Fibroblast of mammary gland (primary cell): ENCODE data around the gene MYRF.

ENCODE experiments used
- DNase-seq: peaks from one replicate; pipeline ENCODE4 v3.0.0-alpha.2; 2010; ENCODE audit warnings: low read depth
- H3K4me3 ChIP-seq: 2 replicates; pipeline ENCODE4 v1.5.1; 2011; ENCODE audit warnings: low read depth, mild to moderate bottlenecking, low read length, moderate library complexity; ENCODE audit not compliant: control insufficient read depth
- CTCF ChIP-seq: conservative IDR thresholded peaks from 2 replicates; pipeline ENCODE4 v1.5.1; 2011; ENCODE audit warnings: low read depth, low read length, inconsistent platforms; ENCODE audit not compliant: control insufficient read depth, insufficient read depth

Gene MYRF

GRCh38 chr11:61727401-61727811 lies 25.0 kb upstream of the MYRF start:
- TF ChIP-seq CTCF = no peak
- DNase-seq = no peak
- no peak overlapping the region for H3K4me3 ChIP-seq

GRCh38 chr11:61728066-61728939 lies 24.1 kb upstream of the MYRF start:
- DNase-seq = no peak
- TF ChIP-seq CTCF = no peak

GRCh38 chr11:61728940-61729219 lies 23.6 kb upstream of the MYRF start:
- no peak overlapping the region for H3K4me3 ChIP-seq
- no peak for TF ChIP-seq CTCF
- peak; percentile 58 for DNase-seq

More at GRCh38 chr11:61728066-61728939, 24.1 kb upstream of the MYRF start:
- no peak overlapping the region for H3K4me3 ChIP-seq

GRCh38 chr11:61730240-61730994 lies 22.0 kb upstream of the MYRF start:
- no peak overlapping the region for H3K4me3 ChIP-seq
- no peak for TF ChIP-seq CTCF
- DNase-seq = no peak

GRCh38 chr11:61731211-61731951 lies 21.1 kb upstream of the MYRF start:
- no peak overlapping the region for H3K4me3 ChIP-seq
- no peak for TF ChIP-seq CTCF
- DNase-seq = no peak

- no peak overlapping the region for H3K4me3 ChIP-seq
- TF ChIP-seq CTCF = no peak
- no peak for DNase-seq
Observed at GRCh38 chr11:61731952-61732675, 20.3 kb upstream of the MYRF start.
